Activated CD4-positive, alpha-beta T cell treated with anti-CD3 and anti-CD28 coated beads, Interleukin-2, amount 50 U/mL, for 4 hours (primary cell): ENCODE data around the gene CRAMP1.
A peak's percentile ranks its signal among the peaks of the same experiment; 100 is the strongest.
"Not testable (repeated sequence)": the region's sequence is repeated elsewhere in the genome, so short reads cannot be mapped to it uniquely, and the experiment has no call there.

Experiments
- DNase-seq, 2 experiments: peaks; one replicate each; pipeline ENCODE4 v3.0.0-alpha.2; 2020

CRAMP1 gene, protein sequence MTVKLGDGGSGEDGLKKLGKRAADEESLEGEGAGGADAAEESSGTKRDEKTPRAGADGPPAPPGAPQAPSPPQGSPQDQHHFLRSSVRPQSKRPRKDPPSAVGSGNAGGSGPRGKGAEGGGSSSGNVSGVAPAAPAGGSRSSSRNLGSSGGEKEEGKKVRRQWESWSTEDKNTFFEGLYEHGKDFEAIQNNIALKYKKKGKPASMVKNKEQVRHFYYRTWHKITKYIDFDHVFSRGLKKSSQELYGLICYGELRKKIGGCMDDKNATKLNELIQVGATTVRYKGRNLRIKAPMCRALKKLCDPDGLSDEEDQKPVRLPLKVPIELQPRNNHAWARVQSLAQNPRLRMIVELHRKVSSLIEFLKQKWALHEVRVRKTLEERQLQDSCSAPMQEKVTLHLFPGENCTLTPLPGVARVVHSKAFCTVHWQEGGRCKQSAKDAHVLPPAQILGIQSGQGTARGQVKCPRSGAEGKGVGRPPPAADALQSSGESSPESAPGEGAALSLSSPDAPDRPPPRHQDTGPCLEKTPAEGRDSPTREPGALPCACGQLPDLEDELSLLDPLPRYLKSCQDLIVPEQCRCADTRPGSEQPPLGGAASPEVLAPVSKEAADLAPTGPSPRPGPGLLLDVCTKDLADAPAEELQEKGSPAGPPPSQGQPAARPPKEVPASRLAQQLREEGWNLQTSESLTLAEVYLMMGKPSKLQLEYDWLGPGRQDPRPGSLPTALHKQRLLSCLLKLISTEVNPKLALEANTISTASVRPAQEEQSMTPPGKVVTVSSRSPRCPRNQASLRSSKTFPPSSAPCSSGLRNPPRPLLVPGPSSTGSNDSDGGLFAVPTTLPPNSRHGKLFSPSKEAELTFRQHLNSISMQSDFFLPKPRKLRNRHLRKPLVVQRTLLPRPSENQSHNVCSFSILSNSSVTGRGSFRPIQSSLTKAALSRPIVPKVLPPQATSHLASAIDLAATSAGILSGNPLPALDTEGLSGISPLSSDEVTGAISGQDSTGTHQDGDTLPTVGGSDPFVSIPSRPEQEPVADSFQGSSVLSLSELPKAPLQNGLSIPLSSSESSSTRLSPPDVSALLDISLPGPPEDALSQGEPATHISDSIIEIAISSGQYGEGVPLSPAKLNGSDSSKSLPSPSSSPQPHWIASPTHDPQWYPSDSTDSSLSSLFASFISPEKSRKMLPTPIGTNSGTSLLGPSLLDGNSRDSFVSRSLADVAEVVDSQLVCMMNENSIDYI (N-terminal part only)

DNA sequence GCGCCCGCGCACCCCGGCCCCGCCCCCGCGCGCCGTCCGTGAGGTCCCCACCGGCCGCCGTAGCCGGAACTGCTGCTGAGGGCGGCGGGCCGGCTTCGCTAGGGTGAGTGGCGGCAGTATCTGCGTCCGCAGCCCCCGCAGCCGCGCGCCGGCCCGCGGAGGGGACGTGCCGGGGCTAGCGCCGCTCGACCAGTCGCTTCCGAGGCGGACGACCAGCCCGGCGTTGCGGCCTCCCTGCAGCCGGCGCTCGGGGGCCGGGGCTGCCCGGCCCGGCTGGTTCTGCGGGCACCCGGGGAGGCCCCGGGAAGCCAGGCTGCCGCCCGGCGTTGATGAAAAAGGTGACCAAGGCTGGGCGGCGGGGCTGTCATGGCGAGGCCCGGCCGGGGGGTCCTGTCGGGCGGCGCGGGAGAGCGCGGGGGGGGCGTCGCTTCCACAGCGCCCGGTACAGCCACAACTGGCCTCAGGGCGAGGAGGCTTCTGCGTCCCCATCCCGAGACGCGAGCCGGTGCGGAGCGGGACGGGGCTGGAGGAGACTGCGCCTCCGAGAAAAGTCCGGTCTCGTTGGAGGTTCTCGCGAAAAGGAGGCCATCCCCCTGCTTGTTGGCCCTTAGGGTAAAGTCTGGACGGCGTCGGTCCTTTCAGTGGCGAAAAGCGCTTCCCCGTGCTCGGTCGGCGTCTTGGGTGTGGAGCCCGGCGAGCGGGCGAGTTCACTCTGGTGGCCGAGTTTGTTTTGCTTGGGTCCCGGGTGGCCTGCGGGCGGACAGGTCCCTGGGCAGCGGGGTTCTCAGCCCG lies at the start of gene CRAMP1:
Gene CRAMP1 (plus strand): TSS at position 41 of the 792 bp plus-strand sequence. CDS start 2,280 bp downstream, outside the sequence.
- peak in 1 of 2 experiments; percentile 6 for DNase-seq

DNA sequence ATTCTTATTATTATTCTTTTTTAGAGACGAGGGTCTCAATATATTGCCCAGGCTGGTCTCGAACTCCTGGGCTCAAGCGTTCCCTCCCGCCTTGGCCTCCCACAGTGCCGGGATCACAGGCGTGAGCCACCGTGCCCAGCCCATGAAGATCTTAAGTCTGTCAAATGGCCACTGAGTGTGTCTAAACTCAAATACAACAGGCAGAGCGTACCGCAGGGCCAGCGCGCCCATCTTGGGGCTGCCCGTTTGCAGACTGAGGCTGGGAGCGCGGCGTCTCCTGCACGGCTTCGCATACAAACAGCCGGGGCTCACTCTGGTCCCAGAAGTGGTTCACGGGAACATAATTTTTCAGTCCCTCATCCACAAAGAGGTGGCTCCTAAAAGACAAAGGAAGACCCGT lies 48.4 kb upstream of the CRAMP1 start:
- no peak for DNase-seq

DNA sequence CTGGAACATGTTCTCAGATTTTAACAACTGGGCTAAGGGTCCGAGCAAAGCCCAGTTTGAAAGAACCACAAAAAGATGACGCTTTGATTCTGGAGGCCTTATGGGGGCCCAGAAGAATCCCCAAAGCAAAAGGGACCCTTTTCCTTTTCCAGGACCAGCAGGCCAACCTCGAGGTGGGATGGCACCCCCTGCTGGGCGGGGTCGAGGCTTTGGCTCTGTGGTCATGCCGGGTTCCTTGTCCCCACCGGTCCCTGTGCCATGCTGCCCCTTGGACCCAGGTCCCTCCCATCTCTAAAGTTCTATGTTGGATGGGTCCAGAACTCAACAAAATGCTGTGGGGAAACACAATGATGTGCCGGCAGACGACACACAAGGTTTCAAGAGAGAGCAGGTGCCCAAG lies 47.8 kb upstream of the CRAMP1 start:
- DNase-seq, result no peak

DNA sequence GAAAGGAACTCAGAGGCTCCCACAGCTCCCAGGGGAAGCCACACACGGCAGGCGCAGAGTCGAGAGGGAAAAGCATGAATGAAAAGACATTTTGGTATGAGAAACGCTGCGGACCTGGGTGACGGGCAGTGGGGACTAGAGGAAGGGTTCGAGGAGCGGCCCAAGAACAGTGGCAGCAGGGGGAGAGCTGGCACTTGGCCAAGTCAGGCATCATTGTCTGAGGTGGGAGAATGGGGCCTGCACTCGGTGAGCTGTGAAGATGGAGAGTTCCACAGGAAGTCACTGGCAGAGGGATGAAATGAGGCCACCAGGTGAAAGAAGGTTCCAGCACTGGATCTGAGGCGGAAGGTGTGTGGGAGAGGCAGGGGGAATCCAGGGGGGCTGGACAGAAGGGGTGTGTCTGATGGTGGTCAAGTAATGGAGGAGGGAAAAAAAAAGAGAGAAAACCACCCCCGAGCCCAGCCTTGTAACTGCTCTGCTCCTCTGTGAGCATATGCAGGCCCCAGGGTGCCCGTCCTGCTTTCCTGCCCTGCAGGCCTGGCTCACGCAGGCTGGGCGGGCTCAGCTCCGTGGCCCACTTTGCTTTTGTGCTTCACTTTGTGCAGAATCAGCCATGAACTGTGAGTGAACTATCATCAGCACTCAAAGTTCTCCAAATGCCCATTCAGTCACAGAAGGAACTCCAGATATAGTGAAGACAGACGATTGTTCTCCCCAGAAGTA lies 46.9 kb upstream of the CRAMP1 start:
- no peak for DNase-seq

DNA sequence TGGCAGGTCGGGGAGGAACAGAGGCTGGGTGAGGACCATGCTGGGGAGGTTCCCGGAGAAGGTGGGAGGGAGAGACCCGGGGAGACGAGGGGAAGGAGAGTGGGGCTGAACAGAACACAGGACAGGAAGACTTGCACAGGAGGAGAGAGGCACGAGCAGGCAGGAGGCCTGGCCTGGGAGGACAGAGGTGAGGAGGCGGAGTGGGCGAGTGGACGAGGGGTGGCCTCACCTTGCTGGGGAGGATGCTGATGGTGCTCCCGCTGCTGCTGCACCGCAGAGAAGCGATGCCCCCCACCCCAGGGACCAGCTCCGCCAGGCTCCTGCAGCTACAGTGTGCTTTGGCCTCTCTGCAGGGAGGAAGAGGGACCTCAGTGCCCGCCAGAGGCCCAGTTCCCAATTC lies 44.2 kb upstream of the CRAMP1 start:
- DNase-seq, result no peak

DNA sequence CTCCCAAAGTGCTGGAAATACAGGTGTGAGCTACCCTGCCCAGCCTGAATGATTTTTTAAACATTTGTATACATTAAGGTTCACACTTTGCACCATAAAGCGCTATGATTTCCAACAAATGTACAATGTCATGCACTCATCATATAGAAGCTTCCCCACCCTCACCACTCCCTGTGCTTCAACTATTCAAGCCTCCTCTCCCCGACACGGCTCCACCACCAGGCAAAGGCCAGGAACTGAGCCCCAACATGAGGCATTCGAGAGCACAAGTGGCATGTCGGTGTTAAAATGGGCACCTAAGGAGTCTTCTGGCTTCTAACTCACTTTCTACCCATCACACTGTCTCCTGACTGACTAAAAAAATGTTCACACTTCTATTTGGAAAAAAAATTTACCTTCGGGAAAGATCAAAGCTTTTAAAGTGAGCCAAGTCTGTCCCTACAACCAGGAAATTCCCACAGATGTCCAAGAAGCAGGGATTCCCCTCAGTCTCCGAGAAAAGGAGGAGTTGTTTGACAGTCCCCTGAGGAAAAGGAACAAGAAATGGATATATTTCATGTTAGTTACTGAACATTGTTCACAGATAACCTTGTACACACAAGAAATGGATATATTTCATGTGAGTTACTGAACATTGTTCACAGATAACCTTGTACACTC lies 41.0 kb upstream of the CRAMP1 start:
- DNase-seq, result no peak

DNA sequence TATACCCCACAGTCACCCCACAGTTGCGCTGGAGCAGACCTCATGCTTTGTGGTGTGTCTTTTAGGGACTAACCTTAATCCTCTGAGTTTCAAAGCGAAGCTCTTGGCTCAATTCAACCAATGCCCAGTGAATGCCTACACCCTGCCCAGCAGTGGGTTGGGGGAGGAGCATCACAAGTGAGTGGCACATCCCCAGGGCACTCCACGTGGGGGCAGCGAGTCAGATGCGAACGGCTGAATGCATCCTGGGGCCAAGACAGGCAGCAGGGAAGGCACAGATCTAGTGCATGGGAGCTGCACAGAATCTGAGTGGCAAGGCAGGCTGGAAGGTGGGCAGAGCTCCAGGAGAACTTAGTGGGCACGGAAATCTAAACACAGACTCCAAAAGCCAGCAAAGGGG lies 39.5 kb upstream of the CRAMP1 start:
- no peak for DNase-seq

DNA sequence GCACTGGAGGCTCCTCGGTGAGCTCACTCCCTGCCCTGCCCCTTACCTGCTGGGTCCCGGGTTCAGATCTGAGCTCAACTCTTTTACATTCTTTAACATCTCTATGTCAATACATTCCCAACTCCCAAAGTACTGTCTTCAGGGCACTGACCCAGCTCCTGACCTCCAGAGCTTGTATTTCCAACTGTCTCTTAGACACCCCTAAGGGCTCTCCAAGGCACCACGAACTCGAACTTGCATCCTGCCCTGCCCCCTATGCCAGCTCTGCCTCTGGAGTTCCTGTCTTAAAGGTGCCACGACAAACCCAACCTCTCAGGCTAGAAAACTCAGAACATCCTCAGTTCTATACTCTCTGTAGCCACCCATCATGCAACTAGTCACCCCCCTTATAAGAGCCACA lies 38.9 kb upstream of the CRAMP1 start:
- no peak for DNase-seq

DNA sequence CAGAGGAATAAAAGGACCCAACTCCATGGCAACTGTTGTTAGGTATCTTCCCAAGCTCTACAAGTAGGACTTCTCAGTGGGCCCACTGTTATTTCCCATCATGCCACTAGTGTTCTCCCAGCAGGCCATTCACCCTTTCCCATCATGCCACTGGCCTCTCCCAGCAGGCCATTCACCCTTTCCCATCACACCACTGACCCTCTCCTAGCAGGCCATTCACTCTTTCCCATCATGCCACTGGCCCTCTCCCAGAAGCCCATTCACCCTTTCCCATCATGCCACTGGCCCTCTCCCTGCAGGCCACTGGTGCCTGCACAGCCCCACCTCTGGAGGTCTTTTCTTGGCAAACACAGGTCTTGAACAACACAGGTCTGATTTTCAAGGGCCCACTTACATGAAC lies 36.6 kb upstream of the CRAMP1 start:
- no peak for DNase-seq

DNA sequence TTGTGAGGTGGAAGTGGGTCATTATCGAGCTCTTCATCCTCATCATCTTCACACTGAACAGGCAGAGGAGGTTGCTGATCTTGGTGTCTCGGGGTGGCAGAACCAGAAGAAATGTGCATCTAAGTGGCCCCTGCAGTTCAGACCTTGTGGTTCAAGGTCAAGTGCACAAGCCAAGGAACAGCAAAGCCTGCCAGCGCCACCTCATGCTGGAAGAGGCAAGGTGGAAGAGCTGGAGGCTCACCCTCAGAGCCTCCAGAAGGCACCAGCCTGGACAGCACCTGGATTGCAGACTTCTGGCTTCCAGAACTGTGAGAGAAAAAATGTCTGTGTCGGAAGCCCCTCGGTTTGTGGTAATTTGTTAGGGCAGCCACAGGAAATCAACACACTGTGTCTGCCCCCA lies 32.9 kb upstream of the CRAMP1 start:
- no peak for DNase-seq

DNA sequence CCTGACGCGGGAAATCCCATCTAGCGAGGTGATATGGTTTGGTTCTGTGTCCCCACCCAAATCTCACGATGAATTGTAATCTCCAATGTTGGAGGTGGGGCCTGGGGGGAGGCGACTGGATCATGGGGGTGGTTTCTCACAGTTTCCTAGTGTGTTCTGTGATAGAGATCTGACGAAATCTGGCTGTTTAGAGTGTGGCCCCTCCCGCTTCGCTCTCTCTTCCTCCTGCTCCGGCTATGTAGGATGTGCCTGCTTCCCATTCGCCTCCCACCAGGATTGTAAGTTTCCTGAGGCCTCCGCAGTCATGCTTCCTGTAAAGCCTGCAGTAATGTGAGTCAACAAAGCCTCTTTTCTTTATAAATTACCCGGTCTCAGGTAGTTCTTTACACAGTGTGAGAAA lies 31.9 kb upstream of the CRAMP1 start:
- no peak for DNase-seq

DNA sequence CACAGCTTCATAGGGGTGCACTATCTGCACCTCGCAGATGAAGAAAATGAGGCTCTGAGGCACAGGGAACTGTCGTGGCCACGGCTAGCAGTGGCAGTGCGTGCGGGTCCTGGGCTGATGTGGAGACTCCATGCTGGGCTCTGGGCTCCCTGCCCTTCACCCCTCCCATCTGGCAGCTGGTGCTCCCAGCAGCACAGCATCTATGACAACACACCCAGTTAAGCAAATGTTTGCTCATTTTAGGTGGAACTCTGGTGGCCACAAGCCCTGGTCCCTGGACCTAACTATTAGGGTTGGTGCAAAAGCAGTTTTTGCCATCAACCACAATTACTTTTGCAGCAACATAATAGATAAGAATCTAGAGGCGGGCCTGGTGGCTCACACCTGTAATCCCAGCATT lies 31.2 kb upstream of the CRAMP1 start:
- no peak for DNase-seq

DNA sequence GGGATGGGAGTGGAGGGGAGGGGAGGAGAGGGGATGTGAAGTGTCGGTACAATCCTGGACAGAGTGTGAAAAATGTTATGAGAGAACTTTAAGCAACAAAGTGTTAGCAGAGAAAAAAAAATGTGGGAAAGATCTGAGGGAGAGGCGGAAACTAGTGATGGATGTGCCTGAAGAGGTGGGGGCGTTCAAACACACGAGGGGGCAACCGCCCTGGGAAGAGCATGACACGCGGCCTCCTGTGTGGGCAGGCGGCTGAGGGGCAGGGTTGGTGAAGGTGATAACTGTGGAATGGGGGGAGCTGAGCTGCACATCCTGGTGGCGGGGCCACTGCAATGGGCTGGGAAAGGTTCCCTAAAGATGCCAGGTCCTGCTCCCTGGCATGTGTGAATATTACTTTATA lies 30.4 kb upstream of the CRAMP1 start:
- DNase-seq, result no peak

DNA sequence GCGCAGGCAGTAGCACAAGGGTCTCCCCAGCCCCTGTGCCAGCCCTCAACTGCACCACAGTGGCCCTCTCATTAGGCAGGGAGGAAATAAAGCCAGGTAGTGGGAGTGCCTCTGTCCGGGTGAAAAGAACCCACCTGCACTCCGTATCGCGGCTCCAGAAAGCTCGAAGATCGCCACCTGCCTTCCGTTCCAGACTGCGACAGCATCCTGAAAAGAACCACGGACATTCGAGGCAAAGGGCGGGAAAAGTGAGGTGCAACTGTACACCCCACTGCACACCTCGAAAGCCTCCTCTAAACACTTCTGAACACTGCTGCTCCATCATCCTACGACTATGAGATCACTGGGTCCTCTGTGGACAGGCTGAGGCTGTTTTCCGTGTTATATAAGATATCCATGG lies 29.0 kb upstream of the CRAMP1 start:
- no peak for DNase-seq

DNA sequence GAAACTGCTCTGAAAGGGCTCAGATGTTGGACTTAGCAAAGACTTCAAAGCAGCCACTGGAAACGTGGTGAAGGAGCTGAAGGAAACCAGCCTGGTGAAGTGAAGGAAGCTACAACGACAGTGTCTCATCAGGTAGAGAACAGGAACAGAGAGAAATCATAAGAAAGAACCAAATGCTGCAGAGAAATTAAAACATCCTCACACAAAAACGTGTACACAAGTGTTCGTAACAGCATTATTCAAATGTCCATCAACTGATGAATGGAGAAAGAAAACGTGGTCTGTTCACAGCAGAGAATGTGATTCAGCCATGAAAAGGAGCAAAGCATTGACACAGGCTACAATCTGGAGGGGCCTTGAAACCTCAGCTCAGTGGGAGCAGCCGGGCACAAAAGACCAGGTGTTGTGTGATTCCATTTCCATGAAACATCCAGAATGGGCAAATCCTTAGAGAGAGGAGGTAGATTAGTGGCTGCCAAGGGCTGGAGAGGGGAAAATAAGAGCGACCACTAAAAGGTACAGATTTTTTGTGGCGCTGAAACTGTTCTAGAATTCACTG lies 27.2 kb upstream of the CRAMP1 start:
- DNase-seq, result no peak

DNA sequence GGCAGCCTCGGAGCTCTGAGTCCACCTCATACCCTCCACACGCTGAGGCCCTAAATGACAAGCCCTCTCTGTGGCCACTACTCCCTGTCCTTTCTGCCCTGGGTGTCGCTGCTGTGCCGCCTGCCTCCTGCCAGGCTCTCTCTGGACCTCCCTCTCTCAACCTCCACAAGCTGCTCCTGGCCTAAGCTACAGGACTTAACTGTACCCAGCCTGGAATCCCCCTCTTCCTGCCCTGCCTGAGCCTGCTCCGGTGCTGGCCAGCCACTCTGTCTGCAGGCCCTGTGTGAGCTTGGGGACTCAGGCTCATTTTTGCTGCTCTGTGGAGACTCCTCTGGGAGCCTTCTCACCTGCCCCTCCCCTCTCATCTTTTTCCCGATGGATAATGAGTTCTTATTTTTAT lies 21.8 kb upstream of the CRAMP1 start:
- no peak for DNase-seq

DNA sequence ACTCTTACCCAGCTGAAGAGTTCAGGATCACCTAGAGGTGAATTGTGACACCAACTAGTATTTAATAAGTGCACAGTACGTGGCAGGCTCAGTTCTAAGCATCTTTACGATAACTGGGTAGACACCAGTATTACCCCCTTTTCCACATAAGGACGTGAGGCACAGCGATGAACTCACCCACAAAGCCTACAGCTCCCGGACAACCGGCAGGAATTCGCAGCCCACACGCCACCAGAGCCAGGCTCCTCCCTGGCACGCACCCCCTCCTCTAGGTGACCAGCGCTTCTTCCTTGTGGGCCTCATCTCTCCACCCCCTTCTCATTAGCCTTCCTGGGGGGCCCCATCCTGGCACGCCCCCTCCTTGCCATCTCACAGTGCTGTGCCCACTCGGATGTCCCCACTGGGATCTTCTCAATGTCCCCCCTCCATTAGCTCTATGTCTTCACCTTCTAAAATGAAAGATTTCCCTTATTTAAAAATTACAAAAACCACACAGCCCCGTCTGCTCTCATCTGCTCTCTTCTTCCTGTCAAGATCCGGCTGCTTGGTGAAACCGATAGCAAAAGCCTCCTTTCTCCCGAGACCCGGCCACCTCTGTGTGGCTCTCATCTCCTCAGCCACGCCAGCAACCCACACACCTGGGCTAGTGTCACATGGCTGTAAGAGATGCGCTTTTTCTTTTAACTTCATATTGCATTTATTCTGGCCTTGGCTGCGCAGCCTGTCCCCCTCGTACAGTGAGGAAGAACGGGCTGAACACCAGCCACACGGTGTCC lies 21.0 kb upstream of the CRAMP1 start:
- DNase-seq, result no peak

DNA sequence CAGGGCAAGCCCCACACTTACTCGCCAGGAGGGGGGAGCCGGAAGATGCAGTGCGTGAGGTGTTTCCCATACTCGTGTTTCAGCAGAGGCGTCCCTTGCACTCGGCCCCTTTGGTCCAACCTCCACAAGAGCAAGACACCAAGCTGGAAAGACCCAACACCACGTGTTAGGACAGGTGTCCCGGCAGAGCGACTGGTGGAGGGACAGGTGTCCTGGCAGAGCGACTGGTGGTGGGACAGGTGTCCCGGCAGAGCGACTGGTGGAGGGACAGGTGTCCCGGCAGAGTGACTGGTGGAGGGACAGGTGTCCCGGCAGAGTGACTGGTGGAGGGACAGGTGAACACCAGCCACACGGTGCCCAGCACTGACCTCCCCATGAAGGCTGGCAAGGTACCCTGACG lies 19.7 kb upstream of the CRAMP1 start:
- no peak for DNase-seq

DNA sequence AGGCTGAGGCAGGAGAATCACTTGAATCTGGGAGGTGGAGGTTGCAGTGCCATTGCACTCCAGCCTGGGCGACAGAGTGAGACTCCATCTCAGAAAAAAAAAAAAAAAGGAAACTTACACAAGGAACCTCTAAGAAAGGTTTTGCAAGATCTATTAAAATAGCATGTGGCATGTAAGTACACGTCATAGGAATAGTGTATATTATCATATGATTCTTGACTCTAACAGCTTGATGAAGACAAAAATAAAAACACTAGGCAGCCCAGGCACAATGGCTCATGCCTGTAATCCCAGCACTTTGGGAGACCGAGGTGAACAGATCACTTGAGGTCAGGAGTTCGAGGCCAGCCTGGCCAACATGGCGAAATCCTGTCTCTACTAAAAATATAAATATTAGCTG lies 16.6 kb upstream of the CRAMP1 start:
- DNase-seq, result not testable (repeated sequence)

DNA sequence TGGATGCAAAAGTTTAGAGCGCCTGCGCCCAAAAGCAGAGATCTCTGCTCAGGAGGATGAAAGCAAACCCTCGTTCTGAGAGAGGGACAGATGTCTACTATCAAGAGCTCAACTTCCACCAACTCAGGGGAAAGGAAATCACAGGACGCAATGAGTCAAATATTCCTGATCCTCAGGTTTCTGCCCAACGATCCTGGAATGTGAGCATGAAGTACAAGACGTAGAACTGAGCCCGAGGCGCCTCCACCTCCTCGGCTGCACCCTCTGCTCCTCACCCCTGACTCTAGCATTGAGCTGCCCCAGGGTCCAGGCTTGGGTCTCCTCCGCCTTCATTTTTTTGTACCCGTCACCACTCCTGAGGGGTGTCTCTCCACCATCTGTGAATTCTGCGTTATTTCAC lies 15.6 kb upstream of the CRAMP1 start:
- no peak for DNase-seq
